ENCODE measurements around the gene IL10. TPM values are rescaled to one million over a fixed set of nuclear protein-coding genes. Genes with fewer than 3 reads are reported as not detected.

IL10 gene
- polyA plus RNA-seq, 1 donor (not counting 4 experiments of a cell fraction or from before 2014, with no cell fraction given) = not detected

DNA sequence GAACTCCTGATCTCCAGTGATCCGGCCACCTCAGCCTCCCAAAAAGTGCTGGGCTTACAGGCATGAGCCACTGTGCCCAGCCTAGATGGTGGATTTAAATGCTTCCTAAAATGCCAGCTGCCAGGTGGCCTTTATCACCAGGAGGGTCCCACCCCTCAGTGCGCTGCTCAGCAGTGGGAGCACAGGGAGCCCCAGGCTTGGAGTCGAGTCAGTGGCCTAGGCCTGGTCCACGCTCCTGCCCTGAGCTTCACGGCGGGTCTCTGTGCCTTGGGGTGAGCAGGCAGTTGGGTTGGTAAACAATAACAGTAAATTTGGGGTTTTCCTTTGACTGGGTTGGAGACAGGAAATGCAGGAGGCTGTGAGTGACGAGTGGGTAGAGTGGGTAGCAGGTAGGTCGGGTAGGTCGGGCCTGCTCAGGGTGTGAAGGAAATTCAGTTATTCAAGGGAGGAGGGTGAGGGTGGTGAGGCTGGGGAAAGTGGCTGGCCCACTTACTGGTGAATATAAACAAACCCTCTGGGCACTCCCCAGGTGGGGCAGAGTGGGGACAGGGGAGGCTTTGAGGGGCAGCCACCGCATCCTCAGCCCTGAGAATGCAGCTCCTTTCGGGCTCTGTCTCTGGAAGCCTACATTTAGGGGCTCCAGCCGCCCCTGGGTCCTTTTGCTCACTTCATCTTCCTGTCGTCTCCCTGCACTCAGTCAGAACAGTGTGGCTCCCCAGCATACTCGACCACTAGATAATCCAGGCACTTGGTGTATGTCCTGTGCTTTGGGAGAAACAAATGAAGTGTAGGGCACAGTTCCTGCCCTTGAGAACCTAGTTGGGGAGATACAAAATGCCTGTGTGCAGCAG, 35.2 kb downstream of the IL10 start:
- H3K4me1 ChIP-seq (ENCODE audit: control insufficient read depth, extremely low read depth, insufficient read depth, low read length) = peaks cover 8% of the 10 kb centered on the region
- DNase-seq (ENCODE audit: low read depth, low spot score) (no peak), FAIRE-seq (no peak)
- no peak overlapping the region for H3K4me3 ChIP-seq (ENCODE audit: control insufficient read depth in 2 of 3, extremely low read depth in 1 of 3, insufficient read depth in 2 of 3, low read depth in 1 of 3, low read length in 3 of 3)
- H3K27ac ChIP-seq (ENCODE audit: control insufficient read depth, insufficient read depth, low read length) = no peak overlapping the region
- TF ChIP-seq EZH2 (IDR thresholded peaks at IDR 0.05; ENCODE audit: low read length) (no peak), CTCF (optimal IDR thresholded peaks at IDR 0.05 in 1 of 3, IDR thresholded peaks at IDR 0.05 in 1 of 3, conservative IDR thresholded peaks at IDR 0.05 in 1 of 3; ENCODE audit: extremely low read depth in 1 of 3, insufficient read depth in 2 of 3, low read length in 3 of 3) (no peak)
- no peaks in the 10 kb centered on the region for H3K79me2 ChIP-seq (ENCODE audit: control insufficient read depth, insufficient read depth, low read length)
- no peak overlapping the region for H2AFZ ChIP-seq (ENCODE audit: control insufficient read depth, low read length)
- no peaks in the 10 kb centered on the region for H3K9me3 ChIP-seq (ENCODE audit: control insufficient read depth, low read depth, low read length)
- no peaks in the 10 kb centered on the region for H3K27me3 ChIP-seq (ENCODE audit: control insufficient read depth, extremely low read depth, insufficient read depth, low read length)
- no peaks in the 10 kb centered on the region for H3K9me1 ChIP-seq (ENCODE audit: control insufficient read depth, extremely low read depth, insufficient read depth, low read length)
- no peak overlapping the region for H3K4me2 ChIP-seq (ENCODE audit: control insufficient read depth, extremely low read depth, insufficient read depth, low read depth, low read length)
- H3K36me3 ChIP-seq (ENCODE audit: control insufficient read depth in 2 of 2, extremely low read depth in 1 of 2, insufficient read depth in 2 of 2, low read length in 2 of 2) = peaks cover 13 to 19% of the 10 kb centered on the region in 2 experiments
- H3K9ac ChIP-seq (ENCODE audit: control insufficient read depth, extremely low read depth, insufficient read depth, low read length) = no peak overlapping the region
- dilution Hi-C loops (cut with MboI; ENCODE audit: extremely low pct_ligation_motif_present, low sequenced_read_pairs) = no loop called here
- no peaks in the 10 kb centered on the region for H4K20me1 ChIP-seq (ENCODE audit: control insufficient read depth, extremely low read depth, insufficient read depth, low read length)

- Histone ChIP-seq H4K20me1 (ENCODE audit: control insufficient read depth, extremely low read depth, insufficient read depth, low read length) (no peaks in the 10 kb centered on the region), H3K4me1 (ENCODE audit: control insufficient read depth, extremely low read depth, insufficient read depth, low read length) (peaks cover 8% of the 10 kb centered on the region), H3K27me3 (ENCODE audit: control insufficient read depth, extremely low read depth, insufficient read depth, low read length) (no peaks in the 10 kb centered on the region), H3K79me2 (ENCODE audit: control insufficient read depth, insufficient read depth, low read length) (no peaks in the 10 kb centered on the region), H3K4me3 (ENCODE audit: control insufficient read depth in 2 of 3, extremely low read depth in 1 of 3, insufficient read depth in 2 of 3, low read depth in 1 of 3, low read length in 3 of 3) (no peak overlapping the region), H3K27ac (ENCODE audit: control insufficient read depth, insufficient read depth, low read length) (no peak overlapping the region), H3K9me3 (ENCODE audit: control insufficient read depth, low read depth, low read length) (no peaks in the 10 kb centered on the region), H3K9ac (ENCODE audit: control insufficient read depth, extremely low read depth, insufficient read depth, low read length) (no peak overlapping the region), H3K4me2 (ENCODE audit: control insufficient read depth, extremely low read depth, insufficient read depth, low read depth, low read length) (no peak overlapping the region), H3K9me1 (ENCODE audit: control insufficient read depth, extremely low read depth, insufficient read depth, low read length) (no peaks in the 10 kb centered on the region), H3K36me3 (ENCODE audit: control insufficient read depth in 2 of 2, extremely low read depth in 1 of 2, insufficient read depth in 2 of 2, low read length in 2 of 2) (peaks cover 21 to 31% of the 10 kb centered on the region in 2 experiments), H2AFZ (ENCODE audit: control insufficient read depth, low read length) (no peak overlapping the region)
- FAIRE-seq (no peak), DNase-seq (ENCODE audit: low read depth, low spot score) (no peak)
- dilution Hi-C loops (cut with MboI; ENCODE audit: extremely low pct_ligation_motif_present, low sequenced_read_pairs) = no loop called here
- TF ChIP-seq EZH2 (IDR thresholded peaks at IDR 0.05; ENCODE audit: low read length) (no peak), CTCF (optimal IDR thresholded peaks at IDR 0.05 in 1 of 3, IDR thresholded peaks at IDR 0.05 in 1 of 3, conservative IDR thresholded peaks at IDR 0.05 in 1 of 3; ENCODE audit: extremely low read depth in 1 of 3, insufficient read depth in 2 of 3, low read length in 3 of 3) (no peak)
Measured at GRCh38 chr1:206735553-206736031, 36.7 kb downstream of the IL10 start.

Measured in keratinocyte (primary cell).